Upper lobe of left lung (tissue), 6 donors: Measurements from ENCODE around the gene PAFAH1B1. TPM values are rescaled to one million over a fixed set of nuclear protein-coding genes. Genes with fewer than 3 reads are reported as not detected.
"Not testable (repeated sequence)": the region's sequence is repeated elsewhere in the genome, so short reads cannot be mapped to it uniquely, and the experiment has no call there.

Experiments used
- ATAC-seq, 2 donors: fragments of 200-7000 bp; cut with Tn5 transposase; one replicate each; pipeline ENCODE4 v1.9.1; 2022; ENCODE audit warnings: mild to moderate bottlenecking in 2 of 2, moderate library complexity in 2 of 2; ENCODE audit not compliant: low FRiP score in 2 of 2
- DNase-seq, 2 donors: peaks; one replicate each; pipeline ENCODE4 v3.0.0-alpha.2; 2019 to 2020
- H3K27ac ChIP-seq, 4 donors: fragments of 200-600 bp; sonication (generic); one replicate each; pipeline ENCODE4 v1.5.1; 2016 to 2019
- H3K27me3 ChIP-seq, 4 donors: fragments of 200-600 bp; sonication (generic); one replicate each; pipeline ENCODE4 v1.5.1; 2017 to 2019
- H3K36me3 ChIP-seq, 4 donors: fragments of 200-600 bp; sonication (generic); one replicate each; pipeline ENCODE4 v1.5.1; 2016 to 2019
- H3K4me1 ChIP-seq, 4 donors: fragments of 200-600 bp; sonication (generic); one replicate each; pipeline ENCODE4 v1.5.1; 2018 to 2019
- H3K4me3 ChIP-seq, 4 donors: fragments of 200-600 bp; sonication (generic); one replicate each; pipeline ENCODE4 v1.5.1; 2017 to 2019; ENCODE audit warnings: mild to moderate bottlenecking in 2 of 4, moderate library complexity in 1 of 4
- H3K9me3 ChIP-seq, 4 donors: fragments of 200-600 bp; sonication (generic); one replicate each; pipeline ENCODE4 v1.5.1; 2018 to 2019
- EP300 ChIP-seq, 4 donors: sonication (generic); formaldehyde crosslinking; IDR thresholded peaks; one replicate each; pipeline ENCODE4 v1.5.1; 2017; ENCODE audit warnings: antibody characterized with exemption in 4 of 4, control low read depth in 2 of 4
- POLR2A ChIP-seq, 4 donors: fragments of 450-650 bp; IDR thresholded peaks; one replicate each; pipeline ENCODE4 v1.5.1; 2016 to 2017; ENCODE audit warnings: antibody characterized with exemption in 4 of 4, mild to moderate bottlenecking in 2 of 4
- POLR2AphosphoS5 ChIP-seq, 2 donors: sonication (generic); formaldehyde crosslinking; IDR thresholded peaks; one replicate each; pipeline ENCODE4 v1.5.1; 2017; ENCODE audit warnings: antibody characterized with exemption in 2 of 2
- WGBS, 2 donors: methylation state at CpG; one replicate each; pipeline ENCODE4 v1.1.5; 2017 to 2018; 5-methylcytosine and 5-hydroxymethylcytosine counted together
- total RNA-seq, 6 donors: library from RNA; depleted of rRNA in 4 of 6; stranded (reverse); fragments of >200 nt in 4 of 6; gene quantifications; one replicate each; pipeline versions ENCODE4 v1.1.0 to v1.2.1, GENCODE V29; 2016 to 2021
- TF ChIP-seq, protein P1 (sequence below), 6 experiments: fragments of 450-650 bp in 4 of 6; fragments of 200-600 bp in 2 of 6; sonication (generic) in 2 of 6; IDR thresholded peaks; one replicate each; pipeline ENCODE4 v1.5.1; 2016 to 2019; ENCODE audit warnings: antibody characterized with exemption in 6 of 6
- donor health status: DM: no; HTN: no; CAD: no; lungs with moderate emphysema.
- donor health status: DM: no; HTN: yes; CAD: no; lungs with severe emphysema.

The PAFAH1B1 gene
- total RNA-seq, 6 donors from 2014 or later = 81.7 to 258 (median 114) TPM

DNA sequence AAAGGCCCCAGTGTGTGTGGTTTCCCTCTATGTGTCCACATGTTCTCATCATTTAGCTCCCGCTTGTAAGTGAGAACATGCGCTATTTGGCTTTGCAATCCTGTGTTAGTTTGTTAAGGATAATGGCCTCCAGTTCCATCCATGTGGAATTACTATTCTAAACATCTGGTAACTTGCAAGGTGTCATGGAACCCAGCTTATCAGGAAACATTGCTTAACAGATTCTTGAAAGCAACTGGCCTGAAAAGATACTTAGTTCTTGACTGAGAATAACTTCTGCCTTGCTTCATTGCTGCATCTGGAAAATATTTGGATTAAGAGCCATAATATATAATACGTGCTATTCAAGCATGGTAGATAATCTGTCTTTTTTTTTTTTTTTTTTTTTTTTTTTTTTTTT lies 27.8 kb downstream of the PAFAH1B1 start:
- Histone ChIP-seq H3K4me1 (peaks cover 13 to 67% (median 23%) of the 10 kb centered on the region in 4 donors), H3K4me3 (no peak overlapping the region), H3K36me3 (peaks cover 0 to 11% (median 0%) of the 10 kb centered on the region in 4 donors), H3K27ac (no peak overlapping the region), H3K9me3 (no peaks in the 10 kb centered on the region), H3K27me3 (no peaks in the 10 kb centered on the region)
- ATAC-seq (no peak), DNase-seq (no peak)
- 85 to 92% methylated on average over 3 of the region's 3 CpGs for WGBS, 2 donors
- no peak for TF ChIP-seq POLR2A (IDR thresholded peaks at IDR 0.05)
- no peak for TF ChIP-seq POLR2AphosphoS5 (IDR thresholded peaks at IDR 0.05)

DNA sequence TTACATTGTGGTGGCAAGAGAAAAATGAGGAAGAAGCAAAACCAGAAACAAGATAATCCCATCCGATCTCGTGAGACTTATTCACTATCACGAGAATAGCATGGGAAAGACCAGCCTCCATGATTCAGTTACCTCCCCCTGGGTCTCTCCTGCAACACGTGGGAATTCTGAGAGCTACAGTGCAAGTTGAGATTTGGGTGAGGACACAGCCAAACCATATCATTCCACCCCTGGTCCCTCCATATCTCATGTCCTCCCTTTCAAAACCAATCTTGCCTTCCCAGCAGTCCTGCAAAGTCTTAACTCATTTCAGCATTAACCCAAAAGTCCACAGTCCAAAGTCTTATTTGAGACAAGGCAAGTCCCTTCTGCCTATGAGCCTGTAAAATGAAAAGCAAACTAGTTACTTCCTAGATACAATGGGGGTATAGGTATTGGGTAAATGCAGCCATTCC lies 28.5 kb downstream of the PAFAH1B1 start:
- not testable (repeated sequence) for H3K27me3 ChIP-seq, DNase-seq, H3K4me3 ChIP-seq, ATAC-seq, H3K27ac ChIP-seq, H3K9me3 ChIP-seq
- 80 to 83% methylated on average over 4 of the region's 4 CpGs for WGBS, 2 donors
- peaks cover 0 to 11% (median 0%) of the 10 kb centered on the region in 4 donors for H3K36me3 ChIP-seq
- H3K4me1 ChIP-seq = peaks cover 13 to 66% (median 21%) of the 10 kb centered on the region in 4 donors

DNA sequence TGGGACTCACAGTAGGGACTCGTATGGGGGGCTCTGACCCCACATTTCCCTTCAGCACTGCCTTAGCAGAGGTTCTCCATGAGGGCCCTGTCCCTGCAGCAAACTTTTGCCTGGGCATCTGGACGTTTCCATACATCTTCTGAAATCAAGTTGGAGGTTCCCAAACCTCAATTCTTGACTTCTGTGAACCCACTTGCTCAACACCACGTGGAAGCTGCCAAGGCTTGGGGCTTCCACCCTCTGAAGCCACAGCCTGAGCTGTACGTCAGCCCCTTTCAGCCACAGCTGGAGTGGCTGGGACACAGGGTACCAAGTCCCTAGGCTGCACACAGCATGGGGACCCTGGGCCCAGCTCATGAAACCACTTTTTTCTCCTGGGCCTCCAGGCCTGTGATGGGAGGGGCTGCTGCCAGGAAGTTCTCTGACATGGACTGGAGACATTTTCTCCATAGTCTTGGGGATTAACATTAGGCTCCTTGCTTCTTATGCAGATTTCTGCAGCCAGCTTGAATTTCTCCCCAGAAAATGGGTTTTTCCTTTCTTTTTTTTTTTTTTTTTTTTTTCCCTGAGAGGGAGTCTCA lies 29.4 kb downstream of the PAFAH1B1 start:
- not testable (repeated sequence) for DNase-seq, H3K27ac ChIP-seq, H3K27me3 ChIP-seq, H3K4me3 ChIP-seq, H3K9me3 ChIP-seq, ATAC-seq
- peaks cover 13 to 64% (median 21%) of the 10 kb centered on the region in 4 donors for H3K4me1 ChIP-seq
- WGBS, 2 donors = 65 to 73% methylated on average over 3 to 4 of the region's 4 CpGs
- peaks cover 0 to 11% (median 0%) of the 10 kb centered on the region in 4 donors for H3K36me3 ChIP-seq

DNA sequence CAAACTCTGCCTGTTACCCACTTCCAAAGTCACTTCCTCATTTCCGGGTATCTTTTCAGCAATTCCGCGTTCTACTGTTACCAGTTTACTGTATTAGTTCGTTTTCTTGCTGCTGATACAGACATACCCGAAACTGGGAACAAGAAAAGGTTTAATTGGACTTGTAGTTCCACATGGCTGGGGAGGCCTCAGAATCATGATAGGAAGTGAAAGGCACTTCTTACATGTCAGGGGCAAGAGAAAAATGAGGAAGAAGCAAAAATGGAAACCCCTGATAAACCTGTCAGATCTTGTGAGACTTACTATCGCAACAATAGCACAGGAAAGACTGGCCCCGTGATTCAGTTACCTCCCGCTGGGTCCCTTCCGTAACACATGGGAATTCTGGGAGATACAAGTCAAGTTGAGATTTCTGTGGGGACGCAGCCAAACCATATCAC lies 30.9 kb downstream of the PAFAH1B1 start:
- Histone ChIP-seq H3K27me3 (no peaks in the 10 kb centered on the region), H3K4me3 (no peak overlapping the region), H3K4me1 (peaks cover 18 to 73% (median 22%) of the 10 kb centered on the region in 4 donors), H3K27ac (peak overlapping the region in 2 of 4 donors; percentile 30 to 33), H3K9me3 (no peaks in the 10 kb centered on the region), H3K36me3 (peaks cover 0 to 11% (median 0%) of the 10 kb centered on the region in 4 donors)
- WGBS, 2 donors = 63 to 74% methylated on average over 10 of the region's 10 CpGs
- TF ChIP-seq EP300 (IDR thresholded peaks at IDR 0.05) (no peak), POLR2AphosphoS5 (IDR thresholded peaks at IDR 0.05) (no peak), POLR2A (IDR thresholded peaks at IDR 0.05) (no peak)
- TF ChIP-seq, protein P1, sequence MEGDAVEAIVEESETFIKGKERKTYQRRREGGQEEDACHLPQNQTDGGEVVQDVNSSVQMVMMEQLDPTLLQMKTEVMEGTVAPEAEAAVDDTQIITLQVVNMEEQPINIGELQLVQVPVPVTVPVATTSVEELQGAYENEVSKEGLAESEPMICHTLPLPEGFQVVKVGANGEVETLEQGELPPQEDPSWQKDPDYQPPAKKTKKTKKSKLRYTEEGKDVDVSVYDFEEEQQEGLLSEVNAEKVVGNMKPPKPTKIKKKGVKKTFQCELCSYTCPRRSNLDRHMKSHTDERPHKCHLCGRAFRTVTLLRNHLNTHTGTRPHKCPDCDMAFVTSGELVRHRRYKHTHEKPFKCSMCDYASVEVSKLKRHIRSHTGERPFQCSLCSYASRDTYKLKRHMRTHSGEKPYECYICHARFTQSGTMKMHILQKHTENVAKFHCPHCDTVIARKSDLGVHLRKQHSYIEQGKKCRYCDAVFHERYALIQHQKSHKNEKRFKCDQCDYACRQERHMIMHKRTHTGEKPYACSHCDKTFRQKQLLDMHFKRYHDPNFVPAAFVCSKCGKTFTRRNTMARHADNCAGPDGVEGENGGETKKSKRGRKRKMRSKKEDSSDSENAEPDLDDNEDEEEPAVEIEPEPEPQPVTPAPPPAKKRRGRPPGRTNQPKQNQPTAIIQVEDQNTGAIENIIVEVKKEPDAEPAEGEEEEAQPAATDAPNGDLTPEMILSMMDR (IDR thresholded peaks at IDR 0.05) = no peak
- DNase-seq (no peak), ATAC-seq (no peak)

DNA sequence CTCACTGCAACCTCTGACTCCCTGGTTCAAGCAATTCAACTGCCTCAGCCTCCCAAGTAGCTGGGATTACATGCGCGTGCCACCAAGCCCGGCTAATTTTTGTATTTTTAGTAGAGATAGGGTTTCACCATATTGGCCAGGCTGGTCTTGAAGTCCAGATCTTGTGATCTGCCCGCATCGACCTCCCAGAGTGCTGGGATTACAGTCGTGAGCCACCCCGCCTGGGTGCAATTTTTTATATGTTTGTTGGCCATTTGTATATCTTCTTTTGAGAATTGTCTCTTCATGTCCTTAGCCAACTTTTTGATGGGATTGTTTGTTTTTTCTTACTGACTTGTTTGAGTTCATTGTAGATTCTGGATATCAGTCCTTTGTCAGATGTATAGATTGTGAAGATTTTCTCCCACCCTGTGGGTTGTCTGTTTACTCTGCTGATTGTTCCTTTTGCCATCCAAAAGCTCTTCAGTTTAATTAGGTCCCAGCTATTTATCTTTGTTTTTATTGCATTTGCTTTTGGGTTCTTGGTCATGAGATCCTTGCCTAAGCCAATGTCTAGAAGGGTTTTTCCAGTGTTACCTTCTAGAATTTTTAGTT lies 33.3 kb downstream of the PAFAH1B1 start:
- not testable (repeated sequence) for H3K27ac ChIP-seq, H3K4me3 ChIP-seq, H3K27me3 ChIP-seq, DNase-seq, ATAC-seq, H3K9me3 ChIP-seq
- Histone ChIP-seq H3K36me3 (peaks cover 0 to 11% (median 0%) of the 10 kb centered on the region in 4 donors), H3K4me1 (peaks cover 21 to 79% (median 28%) of the 10 kb centered on the region in 4 donors)
- 92 to 95% methylated on average over 7 of the region's 7 CpGs for WGBS, 2 donors

DNA sequence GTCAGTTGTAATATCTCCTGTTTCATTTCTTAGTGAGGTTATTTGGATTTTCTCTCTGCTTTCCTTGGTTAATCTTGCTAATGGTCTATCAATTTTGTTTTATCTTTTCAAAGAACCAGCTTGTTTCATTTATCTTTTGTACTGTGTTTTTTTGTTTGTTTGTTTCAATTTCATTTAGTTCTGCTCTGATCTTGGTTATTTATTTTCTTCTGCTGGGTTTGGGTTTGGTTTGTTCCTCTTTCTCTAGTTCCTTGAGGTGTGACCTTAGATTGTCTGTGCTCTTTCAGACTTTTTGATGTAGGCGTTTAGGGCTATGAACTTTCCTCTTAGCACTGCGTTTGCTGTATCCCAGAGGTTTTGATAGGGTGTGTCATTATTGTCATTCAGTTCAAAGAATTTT lies 35.5 kb downstream of the PAFAH1B1 start:
- H3K36me3 ChIP-seq, H3K27me3 ChIP-seq, H3K9me3 ChIP-seq, ATAC-seq, H3K4me3 ChIP-seq, DNase-seq, H3K27ac ChIP-seq: not testable (repeated sequence)
- 57 to 74% methylated on average over 2 of the region's 2 CpGs for WGBS, 2 donors
- peaks cover 22 to 73% (median 34%) of the 10 kb centered on the region in 4 donors for H3K4me1 ChIP-seq

DNA sequence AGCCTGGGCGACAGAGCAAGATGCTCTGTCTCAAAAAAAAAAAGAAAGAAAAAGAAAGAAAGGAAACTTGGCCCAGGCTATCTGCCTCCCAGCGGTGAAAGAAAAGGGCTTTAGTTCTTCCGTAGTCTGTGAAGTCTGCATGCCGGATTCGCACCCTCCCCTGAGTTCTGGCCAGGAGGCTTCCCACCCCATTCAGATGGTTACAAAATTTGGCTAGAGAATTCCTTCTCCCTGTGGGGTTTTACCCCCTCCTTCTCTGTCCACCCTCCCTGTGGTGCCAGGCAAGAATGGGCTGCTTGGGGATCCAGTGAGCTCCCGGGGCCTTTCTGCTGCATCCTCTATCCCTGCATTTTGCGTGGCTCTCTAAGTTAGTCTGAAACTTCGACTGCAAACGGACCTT lies 37.8 kb downstream of the PAFAH1B1 start:
- Histone ChIP-seq H3K27me3 (no peaks in the 10 kb centered on the region), H3K27ac (peak overlapping the region in 1 of 4 donors; percentile 13), H3K36me3 (peaks cover 0 to 5% (median 0%) of the 10 kb centered on the region in 4 donors), H3K4me1 (peaks cover 22 to 65% (median 40%) of the 10 kb centered on the region in 4 donors), H3K4me3 (no peak overlapping the region), H3K9me3 (no peaks in the 10 kb centered on the region)
- TF ChIP-seq, protein P1 (IDR thresholded peaks at IDR 0.05) = no peak
- TF ChIP-seq POLR2AphosphoS5 (IDR thresholded peaks at IDR 0.05) = no peak
- no peak for TF ChIP-seq POLR2A (IDR thresholded peaks at IDR 0.05)
- TF ChIP-seq EP300 (IDR thresholded peaks at IDR 0.05) = no peak
- no peak for DNase-seq
- no peak for ATAC-seq
- WGBS, 2 donors = 85 to 87% methylated on average over 6 to 9 of the region's 9 CpGs
